AG08395 (cell line): Measurements from ENCODE around the gene CSF3R.
"Not testable (repeated sequence)": the region's sequence is repeated elsewhere in the genome, so short reads cannot be mapped to it uniquely, and the experiment has no call there.

ENCODE experiments used
- DNase-seq: peaks from one replicate; pipeline ENCODE4 v3.0.0; 2012; ENCODE audit warnings: mixed read lengths, low spot score

Gene CSF3R

DNA sequence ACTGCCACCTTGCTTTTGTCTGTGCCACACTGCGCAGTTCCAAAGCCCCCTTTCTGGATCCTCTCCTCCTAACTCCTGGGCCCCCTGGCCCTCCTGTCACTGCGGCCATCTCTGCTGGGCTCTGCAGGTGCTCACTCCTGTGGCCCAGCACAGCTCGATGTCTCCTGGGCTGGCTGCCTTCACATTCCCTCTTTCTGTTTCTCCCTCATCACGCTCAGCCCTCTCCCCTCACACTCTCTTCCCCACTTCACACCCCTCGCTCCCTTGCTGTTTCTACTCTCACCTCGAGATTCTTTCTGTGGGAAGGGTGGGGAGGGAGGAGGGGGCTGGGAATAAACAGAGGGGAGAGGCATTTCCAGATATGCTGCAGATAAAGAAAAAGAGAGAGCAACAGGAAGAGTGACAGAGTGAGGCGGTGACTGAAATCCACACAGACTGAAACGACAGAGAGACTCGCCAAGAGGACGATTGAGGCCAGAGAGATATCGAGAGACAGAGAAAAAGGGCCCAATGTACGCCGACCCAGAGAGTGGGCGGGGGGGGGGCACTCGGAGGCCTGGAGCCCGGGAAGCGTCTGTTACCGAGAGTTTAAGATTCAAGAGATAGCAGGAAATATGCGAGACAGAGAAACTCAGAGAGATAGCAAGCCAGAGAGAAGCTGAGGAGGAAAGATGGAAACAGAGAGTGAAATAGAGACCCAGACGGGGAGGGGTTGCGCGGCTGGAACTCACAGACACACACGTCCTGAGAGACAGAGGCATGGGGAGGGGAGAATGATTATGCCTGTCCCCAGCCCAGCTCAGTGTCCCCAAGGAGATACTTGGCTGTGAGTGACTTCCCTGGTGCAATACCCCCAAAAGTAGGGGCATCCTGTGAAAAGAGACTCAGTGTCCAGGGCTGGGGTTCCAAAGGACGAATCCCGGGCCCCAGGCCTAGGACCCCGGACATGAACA is 666 bp downstream of the CSF3R start:
- DNase-seq, result no peak

DNA sequence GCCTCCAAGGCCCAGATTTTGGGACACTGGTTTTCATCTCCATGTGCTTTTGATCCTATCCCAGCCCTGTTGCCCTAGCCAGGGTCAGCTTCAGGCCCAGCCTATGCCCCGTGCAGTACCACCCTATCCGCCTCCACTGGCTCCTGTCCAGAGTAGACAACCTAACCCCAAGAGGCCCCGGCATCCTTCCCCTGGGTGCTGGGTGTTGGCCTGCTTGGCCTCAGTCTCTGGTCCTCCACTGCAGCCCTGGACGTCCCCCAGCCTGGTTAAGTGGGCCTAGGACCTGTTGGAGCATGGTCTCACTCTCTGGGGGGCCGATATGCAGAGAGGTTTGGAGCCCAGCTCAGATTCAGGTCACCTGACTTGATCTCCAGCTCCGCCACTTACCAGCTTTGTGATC is 1.6 kb downstream of the CSF3R start:
- no peak for DNase-seq

DNA sequence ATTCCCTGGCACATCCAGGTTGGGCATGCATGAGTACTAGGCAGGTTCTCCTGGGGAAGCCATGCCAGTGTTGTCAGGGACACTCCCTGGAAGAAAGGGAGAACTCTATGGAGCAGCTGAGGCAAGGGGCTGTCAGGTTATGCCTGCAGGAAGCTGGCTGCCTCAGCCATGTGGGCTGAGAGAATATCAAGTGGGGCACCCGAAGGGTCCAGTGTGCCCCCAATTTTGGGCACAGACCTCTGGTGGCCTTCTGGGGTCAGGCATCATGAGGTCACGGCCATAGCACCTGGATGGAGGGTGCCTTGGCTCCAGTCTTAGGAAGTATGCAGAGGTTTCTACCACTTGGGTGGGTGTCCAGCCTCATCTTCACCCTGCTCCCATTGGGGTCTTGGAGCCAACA is 2.6 kb downstream of the CSF3R start:
- no peak for DNase-seq

DNA sequence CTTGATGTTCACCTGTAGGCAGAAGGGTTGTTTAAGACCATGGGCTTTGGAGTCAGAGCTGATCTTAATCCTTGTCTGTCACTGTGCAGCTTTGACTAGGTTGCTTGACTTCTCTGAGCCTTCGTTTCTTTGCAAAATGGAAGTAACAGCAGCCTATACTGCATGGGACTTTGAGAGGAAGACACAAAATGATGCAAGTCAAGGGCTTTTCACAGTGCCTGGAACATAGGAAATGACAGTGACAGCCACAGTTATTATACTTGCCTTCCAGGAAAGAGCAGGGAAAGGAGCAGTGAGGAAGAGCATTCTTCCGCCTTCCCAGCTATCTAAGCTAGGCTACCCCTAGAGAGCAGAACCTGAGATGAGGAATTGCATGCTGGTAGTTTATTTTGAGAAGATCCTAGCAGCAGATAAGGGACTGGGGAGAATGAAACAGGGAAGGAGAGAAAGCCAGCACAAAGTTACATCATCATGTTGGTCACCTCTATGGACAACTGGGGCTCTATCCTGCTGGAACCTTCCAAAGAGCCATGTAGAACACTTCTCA is 3.1 kb downstream of the CSF3R start:
- DNase-seq, result no peak

DNA sequence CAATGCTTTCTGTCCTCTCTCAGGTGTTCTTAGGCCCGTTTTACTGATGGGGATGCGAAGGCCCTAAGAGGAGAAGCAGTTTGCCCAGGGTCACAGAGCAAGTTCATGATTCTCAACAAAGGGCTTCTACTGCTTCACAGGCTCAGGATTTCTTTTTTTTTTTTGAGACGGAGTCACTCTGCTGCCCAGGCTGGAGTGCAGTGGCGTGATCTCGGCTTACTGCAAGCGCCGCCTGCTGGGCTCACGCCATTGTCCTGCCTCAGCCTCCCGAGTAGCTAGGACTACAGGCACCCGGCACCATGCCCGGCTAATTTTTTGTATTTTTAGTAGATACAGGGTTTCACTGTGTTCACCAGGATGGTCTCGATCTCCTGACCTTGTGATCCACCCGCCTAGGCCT is 5.1 kb downstream of the CSF3R start:
- DNase-seq, result not testable (repeated sequence)

DNA sequence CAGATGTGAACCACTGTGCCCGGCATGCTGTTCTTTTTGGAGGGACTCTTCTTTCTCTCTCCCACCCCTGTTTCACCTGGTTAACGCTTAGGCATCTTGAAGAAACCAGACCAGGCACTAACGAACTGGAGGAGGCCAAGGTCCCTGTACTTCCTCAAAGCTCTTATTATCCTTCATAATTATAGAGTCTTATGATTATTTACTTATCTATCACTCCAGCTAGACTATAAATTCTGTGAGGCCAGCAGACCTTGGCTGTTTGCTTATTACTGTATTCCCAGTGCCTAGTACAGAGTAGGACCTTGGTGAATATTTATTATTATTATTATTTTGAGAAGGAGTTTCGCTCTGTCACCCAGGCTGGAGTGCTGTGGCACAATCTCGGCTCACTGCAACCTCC is 5.8 kb downstream of the CSF3R start:
- no peak for DNase-seq

DNA sequence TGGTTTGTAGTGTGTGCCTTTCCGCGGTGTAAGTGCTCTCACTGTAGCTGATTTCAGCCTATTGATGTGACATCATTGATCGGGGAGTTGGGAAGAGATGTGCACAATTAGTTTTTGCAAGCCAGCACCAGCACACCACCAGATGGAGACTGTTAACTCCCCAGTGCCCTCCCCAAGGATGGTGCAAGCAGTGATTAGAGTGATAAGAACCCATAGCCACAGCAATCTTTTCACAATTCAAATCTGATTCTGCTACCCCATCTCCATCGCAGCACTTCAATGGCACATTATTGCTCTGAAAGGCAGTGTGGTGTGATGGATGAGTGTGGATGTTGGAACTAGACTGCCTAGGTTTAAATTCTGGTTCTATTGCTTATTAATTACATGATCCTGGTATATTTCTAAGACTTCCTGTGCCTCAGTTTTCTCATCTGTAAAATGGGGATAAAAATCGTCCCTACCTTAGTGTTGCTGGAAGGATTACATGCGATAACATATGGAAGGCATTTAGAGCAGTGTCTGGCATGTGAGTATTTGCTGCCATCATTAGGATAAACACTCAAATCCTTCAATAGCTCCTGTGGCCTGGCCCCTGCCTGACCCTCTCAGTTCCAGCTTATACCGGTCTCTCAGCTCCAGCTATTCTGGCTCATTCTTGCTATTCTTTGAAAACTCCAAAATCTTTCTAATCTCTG is 6.7 kb downstream of the CSF3R start:
- no peak for DNase-seq

DNA sequence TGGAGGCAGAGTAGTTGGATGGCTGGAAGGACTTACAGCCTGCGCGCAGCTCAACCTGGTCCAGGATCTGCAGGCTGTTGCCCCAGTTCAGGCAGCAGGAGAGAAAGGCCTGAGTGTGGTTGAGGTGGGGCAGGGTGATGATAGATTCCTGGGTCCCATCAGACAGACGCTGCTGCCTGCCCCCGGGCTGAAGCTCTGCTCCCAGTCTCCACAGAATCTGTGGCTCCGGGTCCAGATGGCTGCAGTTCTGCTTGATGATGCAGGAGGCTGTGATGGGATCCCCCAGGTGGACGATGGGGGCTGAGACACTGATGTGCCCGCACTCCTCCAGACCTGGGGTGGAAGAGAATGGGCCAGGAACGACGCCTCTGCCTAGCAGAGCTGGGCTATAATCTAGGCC is 7.4 kb downstream of the CSF3R start:
- DNase-seq, result no peak

DNA sequence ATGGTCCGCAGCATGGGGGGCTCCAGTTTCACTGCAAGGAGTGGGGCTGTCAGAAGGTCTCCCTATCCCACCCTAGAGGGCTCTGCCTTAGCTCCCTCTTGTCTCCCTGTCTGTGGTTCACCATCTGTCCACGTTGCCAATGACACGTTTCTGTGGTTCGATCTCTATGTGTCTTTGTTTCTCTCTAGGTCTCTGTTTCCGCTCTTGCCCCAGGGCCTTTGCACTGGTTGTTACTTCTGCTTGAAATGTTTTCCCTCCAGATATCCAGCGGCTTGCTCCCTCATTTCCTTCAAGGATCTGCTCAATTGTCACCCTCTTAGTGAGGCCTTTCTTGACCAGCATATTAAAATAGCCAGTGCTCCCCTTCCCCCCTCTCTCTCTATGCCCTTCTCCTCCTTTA is 10.1 kb downstream of the CSF3R start:
- no peak for DNase-seq

DNA sequence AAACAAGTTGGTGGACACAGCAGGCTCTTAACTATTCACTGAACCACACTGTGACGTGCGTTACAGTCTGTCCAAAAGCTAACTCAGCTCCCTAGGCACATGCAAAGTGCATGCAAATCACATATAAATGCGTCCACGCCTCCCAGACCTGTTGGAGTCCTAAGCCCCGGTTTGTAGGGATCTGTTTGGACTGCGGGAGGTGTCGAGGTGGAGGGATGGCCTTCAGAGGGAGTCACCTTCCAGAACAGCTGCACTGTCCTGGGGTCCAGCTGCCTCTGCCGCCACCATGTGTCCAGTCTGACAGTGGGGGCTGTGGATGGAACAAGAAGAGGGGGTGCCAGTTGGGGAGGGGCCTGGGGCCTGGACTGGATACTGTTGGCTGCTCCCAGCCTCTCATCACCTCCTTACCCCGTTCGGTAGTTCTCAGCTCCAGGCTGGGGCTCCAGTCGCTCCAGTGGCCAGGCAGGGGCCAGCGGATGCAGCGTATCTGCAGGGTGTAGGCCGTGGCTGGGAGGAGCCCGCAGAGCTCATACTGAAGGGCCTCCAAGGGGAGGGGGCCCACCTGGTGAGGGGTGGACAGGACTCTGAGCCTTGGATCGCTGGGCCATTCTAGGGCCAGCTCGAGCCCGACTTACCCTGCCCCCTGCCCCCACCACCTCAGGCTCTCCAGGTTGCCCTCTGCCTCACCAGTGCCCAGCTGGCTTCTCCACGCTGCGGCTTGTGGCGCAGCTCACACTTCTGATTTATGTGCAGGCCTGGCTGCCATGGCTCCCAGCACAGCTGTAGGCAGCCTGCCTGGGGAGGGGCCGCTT is 10.7 kb downstream of the CSF3R start:
- no peak for DNase-seq

DNA sequence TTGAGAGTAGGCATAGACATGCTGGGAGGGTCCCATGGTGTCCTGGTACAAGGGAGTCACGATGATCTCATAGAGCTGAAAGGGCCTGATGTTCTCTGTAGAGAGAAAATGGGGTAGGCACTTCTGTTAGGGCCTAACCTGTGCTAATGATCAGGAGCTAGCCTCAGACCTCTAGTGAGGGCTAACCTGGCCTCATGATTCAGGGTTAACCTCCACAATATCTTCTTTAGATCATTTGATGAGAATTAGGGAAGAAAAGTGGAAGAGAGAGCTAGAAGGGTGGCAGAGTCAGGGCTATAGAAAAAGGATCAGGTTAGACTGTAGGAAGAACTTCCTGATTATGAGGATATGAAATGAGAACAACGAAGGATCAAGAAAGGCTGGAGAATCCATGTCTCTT is 13.6 kb downstream of the CSF3R start:
- DNase-seq, result no peak

DNA sequence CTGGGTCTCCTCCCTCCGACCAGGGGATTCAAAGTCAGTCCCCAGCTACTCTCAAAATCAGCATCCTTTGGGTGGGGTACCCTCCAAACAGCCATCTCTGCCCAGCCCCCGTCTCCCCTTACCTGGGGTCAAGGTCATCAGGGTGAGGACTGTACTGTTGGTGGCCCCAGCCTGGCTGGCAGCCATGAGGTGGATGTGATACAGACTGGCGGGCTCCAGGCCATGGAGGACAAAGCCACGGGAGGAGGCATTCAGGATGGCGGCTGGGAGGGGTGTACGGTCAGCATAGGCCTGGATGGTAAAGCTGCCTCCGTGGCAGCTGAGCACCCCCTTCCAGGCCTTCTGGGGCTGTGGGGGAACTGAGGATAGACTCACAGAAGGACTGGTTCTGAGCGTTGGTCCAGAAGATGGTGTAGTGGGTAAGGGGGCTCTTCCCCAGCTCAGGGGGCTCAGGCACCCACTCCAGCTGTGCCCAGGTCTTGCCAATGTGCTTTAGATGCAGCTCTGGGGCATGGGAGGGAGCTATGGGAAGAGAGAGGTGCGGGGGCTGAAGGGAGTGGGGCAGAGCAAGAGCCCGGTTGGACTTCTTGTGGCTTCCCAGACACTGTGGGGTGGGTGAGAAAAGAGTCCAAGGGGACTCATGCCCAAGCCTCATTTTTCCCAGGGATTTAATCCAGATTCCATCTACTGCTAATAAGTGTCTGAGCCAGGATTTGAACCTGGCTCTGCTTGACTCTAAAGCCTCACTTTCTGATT is 14.8 kb downstream of the CSF3R start:
- DNase-seq, result no peak

DNA sequence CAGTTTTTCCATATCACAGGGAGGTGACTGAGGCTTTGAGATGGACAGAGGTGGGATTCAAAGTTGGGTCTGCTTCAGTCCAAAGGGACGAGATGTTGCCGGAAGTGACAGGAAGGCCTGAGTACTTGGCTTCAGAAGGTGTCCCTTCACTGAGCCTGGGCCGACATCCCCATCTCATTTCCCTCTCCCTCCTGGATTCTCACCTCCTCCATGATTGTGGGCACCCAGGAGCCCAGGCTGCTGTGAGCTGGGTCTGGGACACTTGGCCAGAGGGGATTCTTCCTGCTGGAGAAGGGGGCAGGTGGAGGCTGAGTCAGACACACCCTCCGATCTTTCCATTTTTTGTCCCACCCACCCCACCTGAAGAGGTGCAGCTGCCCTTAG is 15.7 kb downstream of the CSF3R start:
- DNase-seq, result no peak

DNA sequence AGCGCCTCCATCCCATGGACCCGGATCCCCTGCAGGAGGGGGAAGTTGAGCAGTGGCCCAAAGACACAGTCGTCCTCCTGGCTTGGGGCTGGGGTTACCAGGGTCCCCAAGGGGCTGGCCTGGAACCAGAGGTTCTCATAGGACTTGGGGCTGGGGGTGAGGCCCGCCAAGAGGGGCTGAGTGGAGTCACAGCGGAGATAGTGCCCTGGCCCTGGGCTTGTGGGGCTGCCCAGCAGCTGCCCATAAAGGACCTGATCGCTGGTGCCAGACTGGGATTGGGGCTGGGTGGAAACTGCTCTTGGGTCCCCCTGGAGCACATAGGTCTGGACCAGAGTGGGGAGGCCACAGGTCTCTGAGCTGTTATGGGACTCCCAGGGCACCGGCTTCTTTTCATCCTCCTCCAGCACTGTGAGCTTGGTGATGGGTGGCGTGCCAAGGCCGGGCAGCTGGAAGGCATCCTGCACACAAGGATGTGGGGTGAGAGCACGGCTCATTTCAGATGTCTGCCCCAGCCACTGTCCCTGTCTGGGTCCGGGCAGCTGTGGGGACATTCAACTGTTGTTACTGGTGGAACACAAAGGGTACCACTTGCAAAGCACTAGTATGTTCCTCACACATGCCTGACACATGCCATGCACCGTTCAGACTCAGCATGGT is 16.2 kb downstream of the CSF3R start:
- no peak for DNase-seq

DNA sequence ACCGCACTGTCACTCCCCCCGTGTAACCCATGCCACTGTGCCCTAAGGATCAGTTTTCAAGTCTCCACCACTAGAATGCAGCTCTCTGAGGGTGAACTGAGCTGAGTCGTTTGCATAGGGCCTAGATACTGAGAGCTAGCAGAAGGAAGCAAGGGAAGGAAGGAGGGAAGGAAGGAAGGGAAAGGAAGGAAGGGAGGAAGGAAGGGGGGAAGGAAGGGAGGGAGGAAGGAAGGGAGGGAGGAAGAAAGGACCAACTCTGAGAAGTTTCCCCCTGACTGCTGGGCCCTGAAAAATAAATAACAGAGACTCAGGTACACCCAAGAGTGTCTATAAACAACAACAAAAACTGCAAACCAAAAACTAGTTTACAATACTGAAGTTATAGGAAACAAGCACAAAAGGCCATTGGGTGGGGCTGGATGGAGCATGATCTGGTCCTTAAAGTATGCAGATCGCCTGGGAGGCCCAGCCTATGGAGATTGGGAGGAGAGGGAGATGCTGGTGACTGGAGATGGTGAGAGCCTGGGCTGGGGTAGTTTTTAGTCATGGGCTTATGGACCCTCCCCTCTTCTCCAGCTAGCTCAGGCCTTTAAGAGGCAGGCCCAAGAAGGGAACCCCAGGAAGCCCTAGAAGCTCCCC is 16.9 kb downstream of the CSF3R start:
- peak; percentile 56 for DNase-seq

DNA sequence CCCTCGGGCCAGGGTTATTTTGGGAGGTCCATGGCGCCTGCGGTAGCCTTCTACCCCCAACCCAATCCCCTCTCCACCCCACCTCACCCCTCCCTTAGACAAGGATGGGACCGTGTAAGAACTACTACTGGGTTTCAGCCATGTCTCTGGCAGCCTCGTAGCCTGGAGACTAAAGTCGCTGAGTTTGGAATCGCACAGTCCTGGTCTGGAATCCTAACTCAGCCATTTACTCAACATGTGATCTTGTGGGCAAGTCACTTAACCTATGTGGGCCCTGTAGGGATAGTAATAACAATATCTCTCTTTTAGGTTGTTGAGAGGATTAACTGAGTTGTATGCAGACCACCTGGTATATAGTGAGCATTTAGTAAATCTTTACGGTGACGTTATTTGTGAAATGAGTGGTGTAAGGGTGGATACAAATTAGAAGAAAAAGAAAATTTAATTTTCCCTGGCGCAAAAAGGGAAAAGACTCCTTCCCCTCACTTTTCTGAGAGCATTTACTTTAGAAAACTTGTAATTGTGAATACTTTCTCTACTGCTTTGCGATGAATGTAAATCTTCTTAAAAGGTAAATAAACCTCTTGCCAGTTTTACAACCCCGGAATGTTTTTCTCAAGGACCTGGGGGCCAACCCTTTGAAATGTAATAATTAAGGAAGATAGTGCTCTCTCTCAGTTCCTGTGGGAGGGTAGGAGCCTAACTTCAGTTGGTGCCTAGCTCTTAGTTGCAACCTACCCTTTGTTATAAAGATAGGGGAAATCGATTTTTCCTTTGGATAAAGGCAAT is 17.9 kb downstream of the CSF3R start:
- DNase-seq, result no peak

DNA sequence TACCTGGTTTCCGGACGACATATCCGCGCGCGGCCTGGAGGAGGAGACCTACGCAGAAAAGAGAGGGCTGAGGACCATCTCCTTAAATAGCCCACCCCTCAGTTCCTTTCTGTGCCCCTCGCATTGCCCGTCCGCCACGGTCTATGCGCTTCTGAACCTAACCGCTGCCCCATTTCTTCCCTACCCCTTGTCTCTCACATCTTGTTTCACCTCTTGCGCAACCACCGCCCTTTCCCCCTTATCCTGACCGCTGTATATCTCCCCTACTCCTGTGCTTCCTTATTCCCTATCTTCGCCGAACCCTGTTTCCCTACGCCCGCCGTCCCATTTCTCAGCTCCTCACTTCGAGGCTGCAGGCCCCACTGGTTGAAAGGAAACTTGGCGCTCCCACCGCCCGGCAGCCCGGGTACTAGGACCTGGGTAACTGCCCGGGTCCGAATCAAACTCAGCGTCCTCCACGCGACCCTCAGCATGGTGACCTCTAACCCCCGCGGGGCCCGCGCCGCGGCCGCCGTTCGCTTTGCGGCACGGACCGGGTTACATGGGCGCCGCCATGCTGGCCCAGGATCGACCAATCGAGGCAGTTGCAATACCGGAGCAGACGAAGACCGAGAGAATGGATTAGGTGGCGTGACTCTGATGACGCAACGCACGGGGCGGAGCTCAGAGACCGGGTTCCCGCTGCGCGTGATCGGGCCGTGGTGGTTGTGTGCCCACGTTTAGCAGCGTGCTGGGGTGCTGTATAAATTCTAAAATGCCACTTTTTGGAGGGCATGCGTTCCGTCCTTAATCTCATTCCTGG is 18.7 kb downstream of the CSF3R start, which contains the start of gene MRPS15:
Gene MRPS15 (minus strand): TSS at position 582 of the 802 bp plus-strand sequence. CDS start 109 bp downstream, at position 473.
- DNase-seq, result peak; percentile 97

DNA sequence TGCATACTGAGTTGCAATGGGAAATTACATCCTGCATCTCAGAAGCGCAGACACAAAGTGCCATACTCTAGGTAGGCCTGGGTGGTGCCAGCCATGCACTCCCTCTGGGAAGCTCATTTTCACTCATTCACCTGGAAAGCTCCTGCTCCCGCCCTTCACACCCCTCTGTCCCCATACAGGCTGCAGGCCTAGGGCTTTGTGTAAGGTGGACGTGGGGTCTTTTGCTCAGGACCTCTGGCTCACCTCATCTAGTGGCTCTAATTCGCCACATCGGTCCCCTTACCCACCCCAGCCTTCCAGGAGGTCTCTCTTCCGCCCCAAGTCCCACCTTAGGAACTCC is 19.3 kb downstream of the CSF3R start:
- DNase-seq, result no peak

DNA sequence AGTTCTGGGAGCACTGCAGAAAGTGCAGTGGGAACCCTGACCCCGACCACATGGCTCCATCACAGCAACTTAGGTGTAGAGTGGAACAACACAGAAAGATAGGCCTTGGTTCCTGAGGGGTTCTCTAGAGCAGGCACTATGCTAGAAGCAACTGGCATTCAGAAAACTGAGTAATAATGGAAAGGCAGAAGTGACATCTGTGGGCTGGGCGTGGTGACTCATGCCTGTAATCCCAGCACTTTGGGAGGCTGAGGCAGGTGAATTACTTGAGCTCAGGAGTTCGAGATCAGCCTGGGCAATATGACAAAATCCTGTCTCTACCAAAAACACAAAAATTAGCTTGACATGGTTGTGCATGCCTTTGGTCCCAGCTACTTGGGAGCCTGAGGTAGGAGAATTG is 23.8 kb downstream of the CSF3R start:
- no peak for DNase-seq
